H1 (cell line): Measurements from ENCODE around the gene SRRM2. TPM values are rescaled to one million over a fixed set of nuclear protein-coding genes. Genes with fewer than 3 reads are reported as not detected.

ENCODE experiments used
- CTCF ChIA-PET: fragments of 300-600 bp; sonication (Branson Sonifier 250); formaldehyde crosslinking; loops from one replicate; lab custom pipeline; 2021; ENCODE audit not compliant: partially characterized antibody; lab: Charles Lee
- POLR2A ChIA-PET: fragments of 300-600 bp; sonication (Branson Sonifier 250); formaldehyde crosslinking; loops from one replicate; lab custom pipeline; 2021; ENCODE audit warnings: inconsistent platforms; ENCODE audit not compliant: partially characterized antibody; lab: Charles Lee
- DNase-seq, 2 experiments: peaks; one replicate each; pipeline versions ENCODE4 v3.0.0 to v3.0.0-alpha.2; 2010 to 2022; ENCODE audit warnings: low spot score in 2 of 2, low read depth in 1 of 2, mixed read lengths in 1 of 2
- FAIRE-seq: peaks from 2 replicates; lab custom pipeline; 2011; peaks lifted over from hg19 to GRCh38; lab: Jason Lieb, UNC
- H2AFZ ChIP-seq: 2 replicates; pipeline ENCODE4 v1.8.1; 2012; ENCODE audit warnings: low read length, inconsistent platforms
- H2AK5ac ChIP-seq: 2 replicates; pipeline ENCODE4 v1.6.1; 2013; ENCODE audit warnings: low read depth, low read length
- H2BK120ac ChIP-seq: replicated peaks from 2 replicates; pipeline ENCODE3; 2013; ENCODE audit warnings: low read depth, low read length, inconsistent platforms
- H2BK12ac ChIP-seq: 2 replicates; pipeline ENCODE4 v1.6.1; 2013; ENCODE audit warnings: low read depth, low read length
- H2BK15ac ChIP-seq: 2 replicates; pipeline ENCODE4 v1.6.1; 2013; ENCODE audit warnings: low read length
- H2BK20ac ChIP-seq: 2 replicates; pipeline ENCODE4 v1.6.1; 2013; ENCODE audit warnings: low read length
- H2BK5ac ChIP-seq: 2 replicates; pipeline ENCODE4 v1.6.1; 2013; ENCODE audit warnings: low read depth, low read length
- H3K14ac ChIP-seq: 2 replicates; pipeline ENCODE4 v1.6.1; 2013; ENCODE audit warnings: inconsistent platforms; ENCODE audit not compliant: insufficient read length
- H3K18ac ChIP-seq: 2 replicates; pipeline ENCODE4 v1.6.1; 2013; ENCODE audit warnings: low read length; ENCODE audit errors: extremely low read depth
- H3K23ac ChIP-seq: 2 replicates; pipeline ENCODE4 v1.6.1; 2013; ENCODE audit warnings: inconsistent platforms; ENCODE audit not compliant: insufficient read length
- H3K23me2 ChIP-seq: 2 replicates; pipeline ENCODE4 v1.6.1; 2013; ENCODE audit warnings: low read depth, low read length
- H3K27ac ChIP-seq: 2 replicates; pipeline ENCODE4 v1.6.1; 2011; ENCODE audit warnings: low read depth, low read length, inconsistent platforms
- H3K27me3 ChIP-seq, 4 experiments: replicated peaks in 1 of 4; 1 replicate in 1 of 4; 2 replicates in 3 of 4; pipeline versions ENCODE4 v1.6.1 to v1.8.1; 2011 to 2013; ENCODE audit warnings: low read length in 3 of 4, mild to moderate bottlenecking in 3 of 4, inconsistent platforms in 2 of 4, mixed read lengths in 2 of 4, moderate library complexity in 1 of 4; ENCODE audit not compliant: control insufficient read depth in 3 of 4, insufficient read depth in 3 of 4; ENCODE audit errors: extremely low read depth in 1 of 4
- H3K36me3 ChIP-seq, 4 experiments: 2 replicates each; pipeline versions ENCODE4 v1.6.1 to v1.8.1; 2011 to 2013; ENCODE audit warnings: mild to moderate bottlenecking in 4 of 4, low read length in 3 of 4, moderate library complexity in 2 of 4, control low read depth in 1 of 4, inconsistent platforms in 1 of 4; ENCODE audit not compliant: insufficient read depth in 4 of 4, control insufficient read depth in 2 of 4
- H3K4ac ChIP-seq: replicated peaks from 2 replicates; pipeline ENCODE3; 2013; ENCODE audit warnings: low read length, low read depth, mixed read lengths, inconsistent platforms; ENCODE audit not compliant: insufficient read length
- H3K4me1 ChIP-seq, 4 experiments: replicated peaks in 1 of 4; 1 replicate in 1 of 4; 2 replicates in 3 of 4; pipeline versions ENCODE4 v1.6.1 to v1.8.1; 2011 to 2013; ENCODE audit warnings: low read length in 3 of 4, inconsistent platforms in 2 of 4, mixed read lengths in 1 of 4; ENCODE audit not compliant: insufficient read depth in 4 of 4, control insufficient read depth in 3 of 4
- H3K4me2 ChIP-seq, 2 experiments: 2 replicates each; pipeline versions ENCODE4 v1.6.1 to v1.8.1; 2011 to 2013; ENCODE audit warnings: low read depth in 2 of 2, low read length in 2 of 2, control low read depth in 1 of 2, inconsistent platforms in 1 of 2, mild to moderate bottlenecking in 1 of 2; ENCODE audit not compliant: insufficient read depth in 1 of 2
- H3K4me3 ChIP-seq, 4 experiments: fragments of 200-600, 300-600 bp in 1 of 4; sonication (generic), shearing (Covaris generic), sonication (Bioruptor Twin) in 1 of 4; 2 replicates each; pipeline versions ENCODE4 v1.5.1 to v1.8.1; 2011 to 2016; ENCODE audit warnings: low read length in 4 of 4, low read depth in 3 of 4, control low read depth in 2 of 4, inconsistent platforms in 2 of 4, mild to moderate bottlenecking in 2 of 4, mixed read lengths in 1 of 4, moderate library complexity in 1 of 4; ENCODE audit not compliant: insufficient read depth in 2 of 4; ENCODE audit errors: extremely low read depth in 1 of 4
- H3K56ac ChIP-seq: replicated peaks from 2 replicates; pipeline ENCODE3; 2013; ENCODE audit warnings: low read depth, mild to moderate bottlenecking, mixed read lengths, low read length, inconsistent platforms; ENCODE audit not compliant: insufficient read length
- H3K79me1 ChIP-seq: 2 replicates; pipeline ENCODE4 v1.6.1; 2013; ENCODE audit warnings: low read depth, low read length, control low read depth
- H3K79me2 ChIP-seq, 2 experiments: 2 replicates each; pipeline versions ENCODE4 v1.6.1 to v1.8.1; 2012 to 2013; ENCODE audit warnings: low read length in 2 of 2, mild to moderate bottlenecking in 2 of 2, inconsistent platforms in 1 of 2; ENCODE audit not compliant: insufficient read depth in 2 of 2, control insufficient read depth in 1 of 2
- H3K9ac ChIP-seq, 4 experiments: replicated peaks in 1 of 4; 1 replicate in 1 of 4; 2 replicates in 3 of 4; pipeline versions ENCODE4 v1.6.1 to v1.8.1; 2011 to 2013; ENCODE audit warnings: low read depth in 3 of 4, low read length in 3 of 4, control low read depth in 2 of 4, mild to moderate bottlenecking in 2 of 4, moderate library complexity in 2 of 4, inconsistent platforms in 1 of 4; ENCODE audit errors: extremely low read depth in 1 of 4
- H3K9me3 ChIP-seq, 2 experiments: 2 replicates each; pipeline versions ENCODE4 v1.6.1 to v1.8.1; 2012 to 2013; ENCODE audit warnings: mild to moderate bottlenecking in 2 of 2, moderate library complexity in 2 of 2, control low read depth in 1 of 2, inconsistent platforms in 1 of 2, low read depth in 1 of 2, low read length in 1 of 2, mixed read lengths in 1 of 2; ENCODE audit not compliant: insufficient read depth in 2 of 2
- H4K20me1 ChIP-seq, 2 experiments: replicated peaks in 1 of 2; 2 replicates each; pipeline versions ENCODE3 to v1.8.1; 2011 to 2013; ENCODE audit warnings: inconsistent platforms in 2 of 2, low read length in 2 of 2, mild to moderate bottlenecking in 1 of 2; ENCODE audit not compliant: insufficient read depth in 2 of 2, control insufficient read depth in 1 of 2
- H4K5ac ChIP-seq: 2 replicates; pipeline ENCODE4 v1.6.1; 2013; ENCODE audit warnings: low read length, low read depth, mixed read lengths, inconsistent platforms; ENCODE audit not compliant: insufficient read length
- H4K8ac ChIP-seq: 2 replicates; pipeline ENCODE4 v1.8.0; 2013; ENCODE audit warnings: mild to moderate bottlenecking, moderate library complexity, low read length, inconsistent platforms; ENCODE audit not compliant: insufficient read depth; ENCODE audit errors: extremely low read depth
- H4K91ac ChIP-seq: replicated peaks from 2 replicates; pipeline ENCODE3; 2013; ENCODE audit warnings: low read length, mixed read lengths, inconsistent platforms; ENCODE audit not compliant: insufficient read length
- CHD2 ChIP-seq: IDR thresholded peaks from 2 replicates; pipeline ENCODE4 v1.6.1; 2012; ENCODE audit warnings: low read length, improper control_type of control experiment
- CREB1 ChIP-seq: IDR thresholded peaks from 2 replicates; pipeline ENCODE4 v1.6.1; 2012; ENCODE audit warnings: inconsistent platforms
- POU5F1 ChIP-seq: IDR thresholded peaks from 2 replicates; pipeline ENCODE4 v1.6.1; 2011; ENCODE audit warnings: low read depth, mild to moderate bottlenecking, low read length, moderate library complexity
- RNF2 ChIP-seq: fragments of 200-900, 300-1000 bp; sonication (generic); IDR thresholded peaks from 2 replicates; pipeline ENCODE4 v1.7.1; 2016; ENCODE audit warnings: borderline replicate concordance, low read depth, mild to moderate bottlenecking, antibody characterized with exemption, low read length; ENCODE audit not compliant: poor library complexity, severe bottlenecking; ENCODE audit errors: missing control alignments
- WGBS, 2 experiments: shearing (Covaris generic) in 1 of 2; methylation state at CpG; one replicate each; pipeline versions ENCODE4 v1.1.6 to v1.1.7; 2013 to 2015; ENCODE audit warnings: low lambda C conversion rate in 2 of 2, mixed read lengths in 2 of 2, inconsistent platforms in 1 of 2, low coverage in 1 of 2, missing lambda C conversion rate in 1 of 2; ENCODE audit not compliant: insufficient replicate concordance in 2 of 2, insufficient coverage in 1 of 2, insufficient read length in 1 of 2; ENCODE audit errors: extremely low coverage in 1 of 2, missing lambda C conversion rate in 1 of 2; 5-methylcytosine and 5-hydroxymethylcytosine counted together
- polyA plus RNA-seq, 7 experiments: library from polyadenylated mRNA; depleted of rRNA in 3 of 7; stranded (reverse) in 5 of 7; unstranded in 2 of 7; fragments of >200 nt in 5 of 7; fragments of 200-250 nt in 2 of 7; gene quantifications; 1 replicate in 5 of 7; 2 replicates in 1 of 7; 4 replicates in 1 of 7; pipeline versions ENCODE4 v1.2.1 to v1.2.3, GENCODE V29; 2011 to 2013; ENCODE audit warnings: missing spikeins in 2 of 7, mixed read lengths in 2 of 7
- total RNA-seq: library from RNA; stranded (reverse); fragmentation: NEBNext Ultra II Directional; extraction: Animal tissue kit (Norgen Biotek cat#: 25700); gene quantifications from 2 replicates; pipeline ENCODE4 v1.2.1, GENCODE V29; 2021

SRRM2 gene
- total and polyA plus RNA-seq, 2 of the 8 experiments (the other 6 are each of a cell fraction or from before 2014, with no cell fraction given): 300 to 579 TPM

- CTCF ChIA-PET: interaction anchor here (1.8 kb wide), 1 partner anchor 10 kb away, joined by 3 read pairs; no protein-coding TSS in a partner anchor
- no peak overlapping the region for H3K4ac ChIP-seq
- H2BK20ac ChIP-seq: no peak overlapping the region
- no peak overlapping the region for H3K18ac ChIP-seq
- H3K4me2 ChIP-seq: no peak overlapping the region
- H3K79me2 ChIP-seq: no peaks in the 10 kb centered on the region
- DNase-seq: no peak
- no peak overlapping the region for H4K91ac ChIP-seq
- H4K5ac ChIP-seq: no peak overlapping the region
- H2AFZ ChIP-seq: no peak overlapping the region
- peak overlapping the region; percentile 11; the same call in 1 of the 2 replicates for H4K8ac ChIP-seq
- H3K79me1 ChIP-seq: no peaks in the 10 kb centered on the region
- H4K20me1 ChIP-seq: peaks cover 4 to 25% of the 10 kb centered on the region in 2 experiments
- TF ChIP-seq CHD2: no peak
- no peak for TF ChIP-seq CREB1
- no peak for TF ChIP-seq RNF2
- no peak for TF ChIP-seq POU5F1
- H3K56ac ChIP-seq: no peak overlapping the region
- no peak overlapping the region for H2BK5ac ChIP-seq
- no peaks in the 10 kb centered on the region for H3K4me1 ChIP-seq
- no peak overlapping the region for H2BK12ac ChIP-seq
- no peak overlapping the region for H2BK15ac ChIP-seq
- H3K9me3 ChIP-seq: no peaks in the 10 kb centered on the region
- H2AK5ac ChIP-seq: no peak overlapping the region
- no peak overlapping the region for H3K9ac ChIP-seq
- POLR2A ChIA-PET: interaction anchor here (1.1 to 3.4 kb wide), 4 partner anchors 11 to 27 kb away, joined by 3 to 9 read pairs (median 6); partner anchors contain the start of genes KCTD5 and PRSS27
- FAIRE-seq: no peak
- no peaks in the 10 kb centered on the region; a peak in 1 of 7 replicates for H3K27me3 ChIP-seq
- WGBS, 2 experiments: 86% methylated on average over 10 of the region's 10 CpGs; no CpG with 5 or more reads in 1 of the 2 experiments
- H3K27ac ChIP-seq: no peak overlapping the region
- peaks cover 4 to 15% (median 11%) of the 10 kb centered on the region in 4 experiments; a peak in 5 of 8 replicates for H3K36me3 ChIP-seq
- no peak overlapping the region for H3K23ac ChIP-seq
- H3K14ac ChIP-seq: no peak overlapping the region
- H3K4me3 ChIP-seq: no peak overlapping the region
- H3K23me2 ChIP-seq: peaks cover 2% of the 10 kb centered on the region; the same call in 1 of the 2 replicates
- H2BK120ac ChIP-seq: no peak overlapping the region
These were observed 42.9 kb upstream of the SRRM2 start for GRCh38 chr16:2709588-2709984.
